GM19351 (cell line): ENCODE measurements around the gene OOSP3.
"Not testable (repeated sequence)": the region's sequence is repeated elsewhere in the genome, so short reads cannot be mapped to it uniquely, and the experiment has no call there.

ENCODE experiments used
- ATAC-seq: cut with Tn5 transposase; IDR thresholded peaks from one replicate; pipeline ENCODE4 v1.9.1; 2021; ENCODE audit warnings: mild to moderate bottlenecking, moderate library complexity; ENCODE audit not compliant: unreplicated experiment

Gene OOSP3

GRCh38 chr11:59875856-59876519, 2.6 kb upstream of the OOSP3 start:
- no peak for ATAC-seq

GRCh38 chr11:59877325-59877724, 1.3 kb upstream of the OOSP3 start:
- no peak for ATAC-seq

- no peak for ATAC-seq
Observed at GRCh38 chr11:59877784-59878183, 798 bp upstream of the OOSP3 start.

- ATAC-seq = no peak
Observed at GRCh38 chr11:59879567-59879966, 985 bp downstream of the OOSP3 start.

- ATAC-seq = no peak
Observed at GRCh38 chr11:59883597-59883996, 5.0 kb downstream of the OOSP3 start.

- ATAC-seq = not testable (repeated sequence)
Observed at GRCh38 chr11:59887156-59887555, 8.6 kb downstream of the OOSP3 start.

- no peak for ATAC-seq
Observed at GRCh38 chr11:59891781-59892181, 13.2 kb downstream of the OOSP3 start.

GRCh38 chr11:59894616-59895015, 16.0 kb downstream of the OOSP3 start:
- no peak for ATAC-seq

- no peak for ATAC-seq
Observed at GRCh38 chr11:59898046-59898445, 19.5 kb downstream of the OOSP3 start.

- ATAC-seq = no peak
Observed at GRCh38 chr11:59898650-59899049, 20.1 kb downstream of the OOSP3 start.

- no peak for ATAC-seq
Observed at GRCh38 chr11:59899532-59899931, 20.9 kb downstream of the OOSP3 start.

GRCh38 chr11:59900366-59901126, 22.0 kb downstream of the OOSP3 start:
- no peak for ATAC-seq

GRCh38 chr11:59901306-59901705, 22.7 kb downstream of the OOSP3 start:
- ATAC-seq = no peak

GRCh38 chr11:59903569-59903968, 25.0 kb downstream of the OOSP3 start:
- not testable (repeated sequence) for ATAC-seq

- no peak for ATAC-seq
Observed at GRCh38 chr11:59918480-59918879, 39.9 kb downstream of the OOSP3 start.

GRCh38 chr11:59918987-59919589, 40.5 kb downstream of the OOSP3 start:
- no peak for ATAC-seq

- ATAC-seq = no peak
Observed at GRCh38 chr11:59923813-59924212, 45.2 kb downstream of the OOSP3 start.

GRCh38 chr11:59931688-59932087, 53.1 kb downstream of the OOSP3 start:
- ATAC-seq = no peak

- no peak for ATAC-seq
Observed at GRCh38 chr11:59938132-59938531, 59.5 kb downstream of the OOSP3 start, which contains the start of gene OOSP1. Gene OOSP1 (plus strand): TSS chr11:59938432. CDS start chr11:59938455, 23 bp downstream.

GRCh38 chr11:59938718-59939117, 60.1 kb downstream of the OOSP3 start:
- no peak for ATAC-seq

GRCh38 chr11:59939482-59939881, 60.9 kb downstream of the OOSP3 start:
- ATAC-seq = no peak

GRCh38 chr11:59941091-59941490, 62.5 kb downstream of the OOSP3 start:
- no peak for ATAC-seq
